ENCODE results near the gene SLC39A11.

SLC39A11 gene

DNA sequence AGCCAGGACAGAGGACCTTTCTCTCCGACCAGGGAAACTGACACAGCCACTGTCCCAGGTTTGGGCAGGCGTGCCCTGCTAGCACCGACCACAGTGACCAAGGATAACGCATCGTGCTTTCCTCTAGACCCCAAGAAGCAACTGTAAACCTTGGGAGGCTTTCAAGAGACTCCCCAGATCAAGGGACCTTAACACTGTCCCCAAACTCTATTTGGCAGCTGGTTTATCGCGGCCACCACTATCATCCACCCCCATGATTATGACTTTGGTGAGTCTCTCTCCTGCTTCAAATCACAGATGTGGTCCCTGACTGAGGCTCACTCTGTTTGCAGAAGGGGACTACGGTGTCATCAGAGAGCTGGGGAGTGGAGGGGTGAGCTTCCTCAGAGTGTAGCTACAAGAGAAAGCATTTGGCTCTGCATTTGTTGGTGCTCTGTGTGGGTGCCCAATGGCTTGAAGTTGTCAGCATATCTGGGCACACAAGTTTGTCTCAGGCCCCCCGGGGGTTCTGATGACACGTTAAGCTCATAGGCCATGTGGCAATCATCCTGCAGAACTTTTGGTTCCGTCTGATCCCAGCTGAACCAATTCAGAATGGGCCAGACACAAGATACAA lies 408.0 kb downstream of the SLC39A11 start:
- H3K4me3 ChIP-seq (replicated peaks; ENCODE audit: low read depth, low read length) = no peak overlapping the region
- TF ChIP-seq, protein P1, sequence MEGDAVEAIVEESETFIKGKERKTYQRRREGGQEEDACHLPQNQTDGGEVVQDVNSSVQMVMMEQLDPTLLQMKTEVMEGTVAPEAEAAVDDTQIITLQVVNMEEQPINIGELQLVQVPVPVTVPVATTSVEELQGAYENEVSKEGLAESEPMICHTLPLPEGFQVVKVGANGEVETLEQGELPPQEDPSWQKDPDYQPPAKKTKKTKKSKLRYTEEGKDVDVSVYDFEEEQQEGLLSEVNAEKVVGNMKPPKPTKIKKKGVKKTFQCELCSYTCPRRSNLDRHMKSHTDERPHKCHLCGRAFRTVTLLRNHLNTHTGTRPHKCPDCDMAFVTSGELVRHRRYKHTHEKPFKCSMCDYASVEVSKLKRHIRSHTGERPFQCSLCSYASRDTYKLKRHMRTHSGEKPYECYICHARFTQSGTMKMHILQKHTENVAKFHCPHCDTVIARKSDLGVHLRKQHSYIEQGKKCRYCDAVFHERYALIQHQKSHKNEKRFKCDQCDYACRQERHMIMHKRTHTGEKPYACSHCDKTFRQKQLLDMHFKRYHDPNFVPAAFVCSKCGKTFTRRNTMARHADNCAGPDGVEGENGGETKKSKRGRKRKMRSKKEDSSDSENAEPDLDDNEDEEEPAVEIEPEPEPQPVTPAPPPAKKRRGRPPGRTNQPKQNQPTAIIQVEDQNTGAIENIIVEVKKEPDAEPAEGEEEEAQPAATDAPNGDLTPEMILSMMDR (IDR thresholded peaks at IDR 0.05; ENCODE audit: low read depth, low read length, missing control alignments) = no peak
- DNase-seq (ENCODE audit: extremely low read depth, low read depth) = no peak

GRCh38 chr17:72683506-72684404 lies 408.7 kb downstream of the SLC39A11 start:
- DNase-seq (ENCODE audit: extremely low read depth, low read depth) = no peak
- TF ChIP-seq, protein P1 (IDR thresholded peaks at IDR 0.05; ENCODE audit: low read depth, low read length, missing control alignments) = no peak
- no peak overlapping the region for H3K4me3 ChIP-seq (replicated peaks; ENCODE audit: low read depth, low read length)

GRCh38 chr17:72682605-72683004 lies 409.9 kb downstream of the SLC39A11 start:
- H3K4me3 ChIP-seq (replicated peaks; ENCODE audit: low read depth, low read length) = no peak overlapping the region
- TF ChIP-seq, protein P1 (IDR thresholded peaks at IDR 0.05; ENCODE audit: low read depth, low read length, missing control alignments) = no peak
- DNase-seq (ENCODE audit: extremely low read depth, low read depth) = no peak

- no peak for DNase-seq (ENCODE audit: extremely low read depth, low read depth)
- H3K4me3 ChIP-seq (replicated peaks; ENCODE audit: low read depth, low read length) = no peak overlapping the region
- TF ChIP-seq, protein P1 (IDR thresholded peaks at IDR 0.05; ENCODE audit: low read depth, low read length, missing control alignments) = no peak
Measured at GRCh38 chr17:72681844-72682243, 410.6 kb downstream of the SLC39A11 start.

DNA sequence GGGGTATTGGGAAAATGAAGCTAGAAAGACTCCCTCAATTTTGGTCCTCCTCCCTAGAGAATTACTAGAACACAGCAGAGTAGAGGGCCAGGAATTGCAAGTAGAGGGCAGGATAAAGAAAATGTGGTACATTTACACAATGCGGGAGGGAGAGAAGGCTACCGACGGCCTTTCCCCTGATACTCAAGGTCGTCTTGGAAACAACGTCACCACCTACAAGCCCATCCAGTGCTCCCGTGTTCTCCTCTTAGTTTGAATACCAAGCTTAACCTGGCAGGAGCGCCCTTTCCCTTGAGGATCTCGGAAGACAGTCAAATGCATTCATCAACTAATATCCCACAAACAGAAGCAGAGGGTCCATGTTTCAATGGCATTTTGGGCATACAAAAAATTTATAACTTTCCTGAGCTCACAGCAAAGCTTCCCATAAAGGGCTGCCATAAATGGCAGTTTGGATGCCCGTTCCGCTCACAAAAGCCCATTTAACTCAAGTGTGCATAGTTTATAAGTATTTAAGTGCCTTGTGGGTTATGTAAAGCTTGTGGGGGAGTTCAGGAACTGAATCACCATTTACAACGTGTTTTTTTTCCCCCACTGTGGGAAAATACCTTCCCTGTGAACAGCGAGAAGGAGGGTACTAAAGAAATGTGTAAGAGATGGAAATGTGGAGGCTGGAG lies 414.6 kb downstream of the SLC39A11 start:
- TF ChIP-seq, protein P1 (IDR thresholded peaks at IDR 0.05; ENCODE audit: low read depth, low read length, missing control alignments) = no peak
- no peak for DNase-seq (ENCODE audit: extremely low read depth, low read depth)
- H3K4me3 ChIP-seq (replicated peaks; ENCODE audit: low read depth, low read length) = no peak overlapping the region

GRCh38 chr17:72677108-72677507 lies 415.4 kb downstream of the SLC39A11 start:
- TF ChIP-seq, protein P1 (IDR thresholded peaks at IDR 0.05; ENCODE audit: low read depth, low read length, missing control alignments) = no peak
- H3K4me3 ChIP-seq (replicated peaks; ENCODE audit: low read depth, low read length) = no peak overlapping the region
- no peak for DNase-seq (ENCODE audit: extremely low read depth, low read depth)
